ENCODE data around the gene MCTP2.

GRCh38 chr15:94274745-94275144, 43.4 kb downstream of the MCTP2 start:
- TF ChIP-seq EP300 (IDR thresholded peaks at IDR 0.05; ENCODE audit: borderline replicate concordance), result no peak
- no peak for TF ChIP-seq FOXM1 (IDR thresholded peaks at IDR 0.05; ENCODE audit: borderline replicate concordance, low read depth)
- TF ChIP-seq CEBPB (IDR thresholded peaks at IDR 0.05), result no peak
- no peak for TF ChIP-seq MAX (IDR thresholded peaks at IDR 0.05)
- TF ChIP-seq CREB1 (IDR thresholded peaks at IDR 0.05; ENCODE audit: low read depth), result no peak
- TF ChIP-seq ZBTB7A (IDR thresholded peaks at IDR 0.05; ENCODE audit: low read depth), result no peak
- TF ChIP-seq TAF1 (IDR thresholded peaks at IDR 0.05; ENCODE audit: low read depth), result no peak
- TF ChIP-seq REST (IDR thresholded peaks at IDR 0.05; ENCODE audit: low read depth), result no peak
- TF ChIP-seq TEAD4 (IDR thresholded peaks at IDR 0.05), result no peak
